ENCODE data around the gene SCNN1B.
"Not testable (repeated sequence)": the region's sequence is repeated elsewhere in the genome, so short reads cannot be mapped to it uniquely, and the experiment has no call there.

Gene SCNN1B

GRCh38 chr16:23381702-23382101 lies 79.6 kb downstream of the SCNN1B start:
- DNase-seq (ENCODE audit: low read depth) = not testable (repeated sequence)

- no peak for DNase-seq (ENCODE audit: low read depth)
Measured at GRCh38 chr16:23382279-23382678, 80.2 kb downstream of the SCNN1B start.

- DNase-seq (ENCODE audit: low read depth) = no peak
Measured at GRCh38 chr16:23383881-23384280, 81.8 kb downstream of the SCNN1B start.

- no peak for DNase-seq (ENCODE audit: low read depth)
Measured at GRCh38 chr16:23384878-23385277, 82.8 kb downstream of the SCNN1B start.

GRCh38 chr16:23385441-23385840 lies 83.3 kb downstream of the SCNN1B start:
- no peak for DNase-seq (ENCODE audit: low read depth)

- no peak for DNase-seq (ENCODE audit: low read depth)
Measured at GRCh38 chr16:23387666-23388065, 85.6 kb downstream of the SCNN1B start.

GRCh38 chr16:23388786-23389185 lies 86.7 kb downstream of the SCNN1B start:
- DNase-seq (ENCODE audit: low read depth) = no peak

GRCh38 chr16:23389201-23389600 lies 87.1 kb downstream of the SCNN1B start:
- DNase-seq (ENCODE audit: low read depth) = no peak

- not testable (repeated sequence) for DNase-seq (ENCODE audit: low read depth)
Measured at GRCh38 chr16:23389936-23390335, 87.8 kb downstream of the SCNN1B start.

- no peak for DNase-seq (ENCODE audit: low read depth)
Measured at GRCh38 chr16:23391381-23392222, 89.5 kb downstream of the SCNN1B start.

- DNase-seq (ENCODE audit: low read depth) = no peak
Measured at GRCh38 chr16:23392223-23392600, 90.1 kb downstream of the SCNN1B start.

- no peak for DNase-seq (ENCODE audit: low read depth)
Measured at GRCh38 chr16:23394141-23394831, 92.2 kb downstream of the SCNN1B start.

GRCh38 chr16:23395732-23396131 lies 93.6 kb downstream of the SCNN1B start:
- DNase-seq (ENCODE audit: low read depth) = no peak

GRCh38 chr16:23397464-23397863 lies 95.4 kb downstream of the SCNN1B start:
- DNase-seq (ENCODE audit: low read depth) = no peak

- no peak for DNase-seq (ENCODE audit: low read depth)
Measured at GRCh38 chr16:23398987-23399805, 97.1 kb downstream of the SCNN1B start.

- not testable (repeated sequence) for DNase-seq (ENCODE audit: low read depth)
Measured at GRCh38 chr16:23400447-23400846, 98.3 kb downstream of the SCNN1B start.

GRCh38 chr16:23401139-23401538 lies 99.0 kb downstream of the SCNN1B start:
- DNase-seq (ENCODE audit: low read depth) = no peak

GRCh38 chr16:23402100-23402499 lies 100.0 kb downstream of the SCNN1B start:
- DNase-seq (ENCODE audit: low read depth) = no peak

GRCh38 chr16:23403547-23403946 lies 101.4 kb downstream of the SCNN1B start:
- no peak for DNase-seq (ENCODE audit: low read depth)

GRCh38 chr16:23406024-23406423 lies 103.9 kb downstream of the SCNN1B start:
- DNase-seq (ENCODE audit: low read depth) = no peak

- no peak for DNase-seq (ENCODE audit: low read depth)
Measured at GRCh38 chr16:23406546-23407240, 104.6 kb downstream of the SCNN1B start.
